Upper lobe of left lung (tissue), 4 donors: ENCODE measurements around the gene UBE2S.

Experiments
- POLR2A ChIP-seq, 4 donors: fragments of 450-650 bp; IDR thresholded peaks; one replicate each; pipeline ENCODE4 v1.5.1; 2016 to 2017; ENCODE audit warnings: antibody characterized with exemption in 4 of 4, mild to moderate bottlenecking in 2 of 4
- TF ChIP-seq, protein P1 (sequence below), 6 experiments: fragments of 450-650 bp in 4 of 6; fragments of 200-600 bp in 2 of 6; sonication (generic) in 2 of 6; IDR thresholded peaks; one replicate each; pipeline ENCODE4 v1.5.1; 2016 to 2019; ENCODE audit warnings: antibody characterized with exemption in 6 of 6

DNA sequence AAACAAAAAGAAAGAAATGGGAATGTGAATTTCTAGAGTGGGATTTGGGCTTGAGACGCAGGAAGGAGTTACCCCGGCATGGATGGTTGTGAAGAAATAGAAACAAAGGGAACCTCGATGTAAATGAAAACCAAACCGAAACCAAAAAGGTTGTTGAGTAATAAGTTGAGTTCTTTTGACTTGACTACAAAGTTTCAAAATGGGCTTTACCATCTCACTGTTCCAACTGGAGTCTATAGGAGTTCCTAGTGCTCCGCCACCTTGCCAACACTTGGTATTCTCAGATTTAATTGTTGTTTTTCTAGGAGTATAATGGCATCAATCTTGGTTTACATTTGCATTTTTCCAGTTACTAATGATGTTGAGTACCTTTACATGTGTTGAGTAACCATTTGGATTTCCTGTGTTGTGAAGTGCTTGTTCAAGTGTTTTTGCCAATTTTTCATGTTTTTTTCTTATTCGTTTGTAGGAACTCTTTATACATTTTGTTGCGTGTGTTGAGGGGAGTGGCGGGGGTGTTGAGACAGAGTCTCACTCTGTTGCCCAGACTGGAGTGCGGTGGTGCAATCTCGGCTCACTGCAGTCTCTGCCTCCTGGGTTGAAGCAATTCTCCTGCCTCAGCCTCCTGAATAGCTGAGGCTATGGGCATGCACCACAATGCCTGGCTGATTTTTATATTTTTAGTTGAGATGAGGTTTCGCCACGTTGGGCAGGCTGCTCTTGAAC lies 9.2 kb downstream of the UBE2S start:
- TF ChIP-seq, protein P1, sequence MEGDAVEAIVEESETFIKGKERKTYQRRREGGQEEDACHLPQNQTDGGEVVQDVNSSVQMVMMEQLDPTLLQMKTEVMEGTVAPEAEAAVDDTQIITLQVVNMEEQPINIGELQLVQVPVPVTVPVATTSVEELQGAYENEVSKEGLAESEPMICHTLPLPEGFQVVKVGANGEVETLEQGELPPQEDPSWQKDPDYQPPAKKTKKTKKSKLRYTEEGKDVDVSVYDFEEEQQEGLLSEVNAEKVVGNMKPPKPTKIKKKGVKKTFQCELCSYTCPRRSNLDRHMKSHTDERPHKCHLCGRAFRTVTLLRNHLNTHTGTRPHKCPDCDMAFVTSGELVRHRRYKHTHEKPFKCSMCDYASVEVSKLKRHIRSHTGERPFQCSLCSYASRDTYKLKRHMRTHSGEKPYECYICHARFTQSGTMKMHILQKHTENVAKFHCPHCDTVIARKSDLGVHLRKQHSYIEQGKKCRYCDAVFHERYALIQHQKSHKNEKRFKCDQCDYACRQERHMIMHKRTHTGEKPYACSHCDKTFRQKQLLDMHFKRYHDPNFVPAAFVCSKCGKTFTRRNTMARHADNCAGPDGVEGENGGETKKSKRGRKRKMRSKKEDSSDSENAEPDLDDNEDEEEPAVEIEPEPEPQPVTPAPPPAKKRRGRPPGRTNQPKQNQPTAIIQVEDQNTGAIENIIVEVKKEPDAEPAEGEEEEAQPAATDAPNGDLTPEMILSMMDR (IDR thresholded peaks at IDR 0.05), result no peak
- TF ChIP-seq POLR2A (IDR thresholded peaks at IDR 0.05), result no peak
